Peyer's patch (tissue), 4 donors: ENCODE measurements around the gene ZBTB2. TPM values are rescaled to one million over a fixed set of nuclear protein-coding genes. Genes with fewer than 3 reads are reported as not detected.

Source experiments
- DNase-seq, 3 donors: peaks; one replicate each; pipeline ENCODE4 v3.0.0-alpha.2; 2017 to 2019
- H3K27ac ChIP-seq, 4 donors: fragments of 200-600 bp; sonication (generic); one replicate each; pipeline ENCODE4 v1.5.1; 2016 to 2019
- H3K27me3 ChIP-seq, 2 donors: fragments of 200-600 bp; sonication (generic); one replicate each; pipeline ENCODE4 v1.5.1; 2019
- H3K36me3 ChIP-seq, 3 donors: fragments of 200-600 bp; sonication (generic); one replicate each; pipeline ENCODE4 v1.5.1; 2016 to 2019
- H3K4me1 ChIP-seq, 4 donors: fragments of 200-600 bp; sonication (generic); one replicate each; pipeline ENCODE4 v1.5.1; 2016 to 2019
- H3K4me3 ChIP-seq, 4 donors: fragments of 200-600 bp; sonication (generic); 1 replicate in 3 of 4; 2 replicates in 1 of 4; pipeline ENCODE4 v1.5.1; 2016 to 2019; ENCODE audit warnings: mild to moderate bottlenecking in 1 of 4
- H3K9me3 ChIP-seq, 4 donors: fragments of 200-600 bp; sonication (generic); one replicate each; pipeline ENCODE4 v1.5.1; 2016 to 2019; ENCODE audit warnings: mild to moderate bottlenecking in 1 of 4
- POLR2A ChIP-seq, 2 donors: fragments of 450-650 bp; IDR thresholded peaks; one replicate each; pipeline ENCODE4 v1.5.1; 2017; ENCODE audit warnings: antibody characterized with exemption in 2 of 2, mild to moderate bottlenecking in 2 of 2, moderate library complexity in 2 of 2
- total RNA-seq, 4 donors: library from RNA; depleted of rRNA; stranded (reverse); fragments of >200 nt; gene quantifications; one replicate each; pipeline ENCODE4 v1.1.0, GENCODE V29; 2016
- TF ChIP-seq, protein P1 (sequence below), 6 experiments: fragments of 450-650 bp in 4 of 6; fragments of 200-600 bp in 2 of 6; sonication (generic) in 1 of 6; IDR thresholded peaks; one replicate each; pipeline ENCODE4 v1.5.1; 2017 to 2019; ENCODE audit warnings: antibody characterized with exemption in 6 of 6, mild to moderate bottlenecking in 3 of 6, moderate library complexity in 1 of 6

The ZBTB2 gene
- total RNA-seq, 4 donors from 2014 or later, result 7.3 to 12.4 (median 9.9) TPM

DNA sequence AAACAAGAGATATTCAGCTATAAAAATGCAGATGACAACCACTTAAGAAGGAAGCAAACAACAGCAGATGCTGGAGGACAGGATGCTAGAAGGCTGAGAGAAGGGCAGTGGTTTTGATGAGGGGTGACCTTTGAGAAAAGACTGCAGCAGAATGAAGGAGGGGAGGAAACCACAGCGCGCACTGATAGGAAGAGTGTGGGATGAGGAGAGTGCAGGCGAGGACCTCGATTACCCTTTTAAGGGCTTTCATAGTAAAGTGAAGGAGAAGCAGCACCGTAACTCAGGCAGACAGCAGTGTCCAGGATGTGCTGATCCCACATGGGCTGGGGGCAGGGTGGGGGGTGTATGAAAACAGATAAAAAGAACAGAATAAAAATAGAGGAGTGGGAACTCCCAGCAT is 19.2 kb downstream of the ZBTB2 start:
- Histone ChIP-seq H3K36me3 (peaks cover 0 to 39% (median 0%) of the 10 kb centered on the region in 3 donors), H3K27ac (no peak overlapping the region)

GRCh38 chr6:151370509-151371078 is 20.8 kb downstream of the ZBTB2 start:
- H3K4me1 ChIP-seq, result no peaks in the 10 kb centered on the region
- no peak overlapping the region for H3K27ac ChIP-seq
- peaks cover 0 to 55% (median 0%) of the 10 kb centered on the region in 3 donors for H3K36me3 ChIP-seq
- no peak for DNase-seq
- H3K4me3 ChIP-seq, result no peak overlapping the region
- TF ChIP-seq, protein P1, sequence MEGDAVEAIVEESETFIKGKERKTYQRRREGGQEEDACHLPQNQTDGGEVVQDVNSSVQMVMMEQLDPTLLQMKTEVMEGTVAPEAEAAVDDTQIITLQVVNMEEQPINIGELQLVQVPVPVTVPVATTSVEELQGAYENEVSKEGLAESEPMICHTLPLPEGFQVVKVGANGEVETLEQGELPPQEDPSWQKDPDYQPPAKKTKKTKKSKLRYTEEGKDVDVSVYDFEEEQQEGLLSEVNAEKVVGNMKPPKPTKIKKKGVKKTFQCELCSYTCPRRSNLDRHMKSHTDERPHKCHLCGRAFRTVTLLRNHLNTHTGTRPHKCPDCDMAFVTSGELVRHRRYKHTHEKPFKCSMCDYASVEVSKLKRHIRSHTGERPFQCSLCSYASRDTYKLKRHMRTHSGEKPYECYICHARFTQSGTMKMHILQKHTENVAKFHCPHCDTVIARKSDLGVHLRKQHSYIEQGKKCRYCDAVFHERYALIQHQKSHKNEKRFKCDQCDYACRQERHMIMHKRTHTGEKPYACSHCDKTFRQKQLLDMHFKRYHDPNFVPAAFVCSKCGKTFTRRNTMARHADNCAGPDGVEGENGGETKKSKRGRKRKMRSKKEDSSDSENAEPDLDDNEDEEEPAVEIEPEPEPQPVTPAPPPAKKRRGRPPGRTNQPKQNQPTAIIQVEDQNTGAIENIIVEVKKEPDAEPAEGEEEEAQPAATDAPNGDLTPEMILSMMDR (IDR thresholded peaks at IDR 0.05), result no peak
- no peak for TF ChIP-seq POLR2A (IDR thresholded peaks at IDR 0.05)
- H3K27me3 ChIP-seq, result no peaks in the 10 kb centered on the region
- no peaks in the 10 kb centered on the region for H3K9me3 ChIP-seq

More for the DNA sequence above, 19.2 kb downstream of the ZBTB2 start:
- Histone ChIP-seq H3K4me3 (no peak overlapping the region), H3K4me1 (no peaks in the 10 kb centered on the region), H3K27me3 (no peaks in the 10 kb centered on the region), H3K9me3 (no peaks in the 10 kb centered on the region)
- no peak for TF ChIP-seq POLR2A (IDR thresholded peaks at IDR 0.05)
- TF ChIP-seq, protein P1 (IDR thresholded peaks at IDR 0.05), result no peak
- no peak for DNase-seq

GRCh38 chr6:151365233-151365632 is 26.1 kb downstream of the ZBTB2 start:
- no peak for TF ChIP-seq POLR2A (IDR thresholded peaks at IDR 0.05)
- TF ChIP-seq, protein P1 (IDR thresholded peaks at IDR 0.05), result no peak
- H3K4me3 ChIP-seq, result no peak overlapping the region

GRCh38 chr6:151359486-151359885 is 31.9 kb downstream of the ZBTB2 start:
- Histone ChIP-seq H3K27ac (no peak overlapping the region), H3K9me3 (no peaks in the 10 kb centered on the region), H3K4me3 (no peak overlapping the region), H3K4me1 (no peaks in the 10 kb centered on the region), H3K27me3 (no peaks in the 10 kb centered on the region), H3K36me3 (peaks cover 0 to 24% (median 0%) of the 10 kb centered on the region in 3 donors)
- no peak for DNase-seq
- TF ChIP-seq POLR2A (IDR thresholded peaks at IDR 0.05), result no peak
- TF ChIP-seq, protein P1 (IDR thresholded peaks at IDR 0.05), result no peak

More at GRCh38 chr6:151365233-151365632, 26.1 kb downstream of the ZBTB2 start:
- Histone ChIP-seq H3K27ac (no peak overlapping the region), H3K9me3 (no peaks in the 10 kb centered on the region), H3K36me3 (peaks cover 0 to 61% (median 0%) of the 10 kb centered on the region in 3 donors), H3K4me1 (no peaks in the 10 kb centered on the region), H3K27me3 (no peaks in the 10 kb centered on the region)
- DNase-seq, result no peak

DNA sequence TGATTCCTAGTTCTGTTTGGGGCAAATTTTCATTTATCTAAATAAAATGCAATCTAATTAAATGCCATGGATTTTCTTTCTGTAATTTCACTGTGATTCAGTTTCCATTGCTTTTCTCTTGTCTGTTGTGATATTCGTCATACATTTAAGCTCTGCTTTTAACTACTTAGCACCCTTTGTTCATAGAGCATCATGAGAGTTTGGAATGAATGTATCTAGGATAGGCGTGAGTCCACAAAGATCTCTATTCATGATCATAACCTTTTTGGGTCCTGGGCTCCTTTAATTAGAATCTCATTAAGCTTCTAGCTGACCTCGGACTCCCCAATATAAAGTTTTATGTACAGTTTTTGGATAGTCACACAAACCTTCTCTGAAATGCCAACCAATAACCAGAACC is 32.9 kb downstream of the ZBTB2 start:
- no peak for DNase-seq
- no peaks in the 10 kb centered on the region for H3K27me3 ChIP-seq
- H3K4me3 ChIP-seq, result no peak overlapping the region
- peaks cover 0 to 24% (median 0%) of the 10 kb centered on the region in 3 donors for H3K36me3 ChIP-seq
- H3K4me1 ChIP-seq, result no peaks in the 10 kb centered on the region
- TF ChIP-seq POLR2A (IDR thresholded peaks at IDR 0.05), result no peak
- TF ChIP-seq, protein P1 (IDR thresholded peaks at IDR 0.05), result no peak
- no peak overlapping the region for H3K27ac ChIP-seq
- H3K9me3 ChIP-seq, result no peaks in the 10 kb centered on the region
